HepG2 (cell line): Measurements from ENCODE around the gene NUP214.

ENCODE experiments used
- CTCF ChIP-seq: sonication (generic); formaldehyde crosslinking; IDR thresholded peaks from 2 replicates; pipeline ENCODE4 v1.5.0; 2020; ENCODE audit warnings: mild to moderate bottlenecking, missing genetic modification reagents, moderate library complexity
- EZH2 ChIP-seq: conservative IDR thresholded peaks from 2 replicates; pipeline ENCODE4 v1.6.1; 2012; ENCODE audit warnings: mild to moderate bottlenecking, low read depth, low read length, moderate library complexity
- FIP1L1 ChIP-seq: fragments of 200-400 bp; formaldehyde crosslinking; IDR thresholded peaks from 2 replicates; pipeline ENCODE4 v1.6.1; 2018; ENCODE audit warnings: low read depth, mild to moderate bottlenecking, low read length, moderate library complexity, borderline replicate concordance; ENCODE audit not compliant: insufficient read depth
- GABPA ChIP-seq, 2 experiments: IDR thresholded peaks; 2 replicates each; pipeline ENCODE4 v1.6.1; 2011 to 2016; ENCODE audit warnings: low read depth in 2 of 2, low read length in 1 of 2, missing biosample characterization in 1 of 2, missing genetic modification characterization in 1 of 2
- HMG20A ChIP-seq: IDR thresholded peaks from 2 replicates; pipeline ENCODE4 v1.6.1; 2016; ENCODE audit warnings: borderline replicate concordance
- PAWR ChIP-seq: sonication (generic); formaldehyde crosslinking; IDR thresholded peaks from 2 replicates; pipeline ENCODE4 v1.4.0; 2020; ENCODE audit warnings: missing genetic modification reagents, mild to moderate bottlenecking, borderline replicate concordance
- SOX6 ChIP-seq, 2 experiments: fragments of 450-650 bp in 1 of 2; sonication (generic) in 1 of 2; formaldehyde crosslinking in 1 of 2; IDR thresholded peaks; 2 replicates each; pipeline versions ENCODE4 v1.4.0 to v1.6.1; 2017 to 2020; ENCODE audit warnings: antibody characterized with exemption in 1 of 2, mild to moderate bottlenecking in 1 of 2, missing genetic modification reagents in 1 of 2
- TAF1 ChIP-seq: sonication (generic); formaldehyde crosslinking; IDR thresholded peaks from 2 replicates; pipeline ENCODE4 v1.4.0; 2020; ENCODE audit warnings: missing genetic modification reagents
- TOPORS ChIP-seq: sonication (generic); formaldehyde crosslinking; IDR thresholded peaks from 2 replicates; pipeline ENCODE4 v1.8.0; 2023; ENCODE audit warnings: mild to moderate bottlenecking, missing genetic modification reagents
- ZNF274 ChIP-seq: sonication (generic); formaldehyde crosslinking; IDR thresholded peaks from 2 replicates; pipeline ENCODE4 v1.5.1; 2020; ENCODE audit warnings: mild to moderate bottlenecking, missing genetic modification reagents
- ZNF30 ChIP-seq: sonication (generic); formaldehyde crosslinking; IDR thresholded peaks from 2 replicates; pipeline ENCODE4 v1.5.0; 2020; ENCODE audit warnings: mild to moderate bottlenecking, missing genetic modification reagents
- ZSCAN29 ChIP-seq: sonication (generic); formaldehyde crosslinking; conservative IDR thresholded peaks from 2 replicates; pipeline ENCODE4 v1.4.0; 2020; ENCODE audit warnings: mild to moderate bottlenecking, missing genetic modification reagents

DNA sequence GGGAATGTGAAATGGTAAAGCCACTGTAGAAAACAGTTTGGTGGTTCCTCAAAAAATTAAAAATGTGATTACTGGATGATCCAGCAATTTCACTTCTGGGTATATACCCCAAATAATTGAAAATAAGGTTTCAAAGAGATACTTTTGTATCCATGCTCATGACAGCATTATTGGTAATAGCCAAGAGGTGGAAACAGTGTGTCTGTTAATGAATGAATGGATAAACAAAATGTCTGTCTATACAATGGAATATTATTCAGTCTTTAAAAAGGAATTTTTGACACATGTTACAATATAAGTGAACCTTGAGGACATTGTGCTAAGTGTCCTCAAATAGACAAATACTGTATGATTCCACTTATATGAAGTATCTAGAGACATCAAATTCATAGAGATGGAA, 40.1 kb downstream of the NUP214 start:
- no peak for TF ChIP-seq SOX6 (IDR thresholded peaks at IDR 0.05)
- TF ChIP-seq SOX6 (CRISPR knock-in tag; IDR thresholded peaks at IDR 0.05): no peak
- TF ChIP-seq TAF1 (CRISPR knock-in tag): no peak
- TF ChIP-seq GABPA (IDR thresholded peaks at IDR 0.05; ENCODE audit: low read depth, low read length): no peak
- no peak for TF ChIP-seq GABPA (CRISPR knock-in tag; IDR thresholded peaks at IDR 0.05; ENCODE audit: low read depth)
- no peak for TF ChIP-seq CTCF (CRISPR knock-in tag)
- TF ChIP-seq PAWR (CRISPR knock-in tag): no peak
- TF ChIP-seq FIP1L1: no peak
- TF ChIP-seq ZNF30 (CRISPR knock-in tag): no peak
- no peak for TF ChIP-seq HMG20A (CRISPR knock-in tag)
- TF ChIP-seq ZSCAN29: no peak
- no peak for TF ChIP-seq ZNF274 (CRISPR knock-in tag)
- TF ChIP-seq TOPORS: no peak
- TF ChIP-seq EZH2: no peak
